Measurements from ENCODE around the gene ZNF700.

DNA sequence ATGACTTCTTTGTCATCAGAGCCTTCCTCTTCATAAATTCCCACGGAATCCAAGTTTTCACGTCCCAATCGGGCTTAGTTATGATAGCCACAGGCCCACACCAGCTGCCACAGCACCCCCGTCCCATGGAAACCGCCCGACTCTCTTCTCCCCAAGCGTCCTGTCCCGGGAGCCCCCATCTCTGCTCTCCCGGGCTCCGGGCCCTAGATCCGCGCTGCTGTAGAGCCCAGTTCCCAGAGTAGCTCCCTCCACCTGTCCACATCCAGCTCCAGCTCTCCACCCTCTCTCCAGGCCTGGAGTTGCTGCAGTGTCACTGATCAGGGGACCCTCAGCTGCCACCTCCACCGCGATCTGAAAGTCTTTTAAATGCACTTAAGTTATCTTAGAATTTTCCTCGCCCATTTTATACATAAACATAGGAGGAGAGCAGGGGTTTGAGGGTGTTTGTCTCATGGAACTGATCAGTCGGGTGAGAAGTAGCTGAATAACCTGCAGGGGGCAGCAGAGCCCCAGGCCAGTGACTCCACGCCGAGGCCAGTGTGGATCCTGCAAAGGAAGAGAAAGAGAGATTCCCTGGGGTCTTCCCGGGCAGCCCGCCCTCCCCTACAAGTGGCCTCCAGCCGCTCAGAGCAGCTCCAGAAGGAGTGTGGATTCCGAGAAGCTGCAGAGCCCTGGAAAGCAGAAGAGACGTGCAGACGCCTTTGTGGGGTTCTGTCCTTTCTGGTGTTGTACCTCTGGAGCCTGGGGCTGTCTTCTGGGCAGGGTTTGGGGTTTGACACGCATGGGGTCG, 38.9 kb downstream of the ZNF700 start:
- TF ChIP-seq EP300 (IDR thresholded peaks at IDR 0.05), result no peak
- peak in 5 of 7 experiments; percentile 45 to 86 (median 76) for TF ChIP-seq CTCF (IDR thresholded peaks at IDR 0.05)
- no peak for TF ChIP-seq POLR2AphosphoS5 (IDR thresholded peaks at IDR 0.05)
- no peak for TF ChIP-seq POLR2A (IDR thresholded peaks at IDR 0.05)

Measured in stomach (tissue), 4 donors.